OCI-LY7 (cell line): ENCODE measurements around the gene BLTP3B. TPM values are rescaled to one million over a fixed set of nuclear protein-coding genes. Genes with fewer than 3 reads are reported as not detected.

Experiments
- BruUV-seq: library from RNA; stranded (reverse); fragments of 400-500 nt; replicated peaks from 2 replicates; lab custom pipeline; 2021; lab: Mats Ljungman, UMichigan
- CTCF ChIA-PET: fragments of 300-600 bp; sonication (Branson Sonifier 250); formaldehyde crosslinking; loops from one replicate; lab custom pipeline; 2022; ENCODE audit warnings: antibody characterized with exemption; ENCODE audit not compliant: unreplicated experiment; lab: Charles Lee
- POLR2A ChIA-PET: fragments of 300-600 bp; sonication (Branson Sonifier 250); formaldehyde crosslinking; loops from one replicate; lab custom pipeline; 2022; ENCODE audit warnings: antibody characterized with exemption; lab: Charles Lee
- DNase-seq: peaks from one replicate; pipeline ENCODE4 v3.0.0-alpha.2; 2015; ENCODE audit warnings: low spot score
- H2AFZ ChIP-seq: fragments of 200-600 bp; sonication (generic), shearing (Covaris generic); 2 replicates; pipeline ENCODE4 v1.6.1; 2014; ENCODE audit warnings: mild to moderate bottlenecking, antibody characterized with exemption, low read length, moderate library complexity
- H3K27ac ChIP-seq: fragments of 200-600 bp; sonication (generic); 2 replicates; pipeline ENCODE4 v1.5.1; 2014; ENCODE audit warnings: mixed run types, low read depth, mild to moderate bottlenecking, moderate library complexity, low read length, inconsistent platforms; ENCODE audit not compliant: poor library complexity, severe bottlenecking
- H3K36me3 ChIP-seq: fragments of 200-600 bp; sonication (generic); 2 replicates; pipeline ENCODE4 v1.6.1; 2014; ENCODE audit warnings: mild to moderate bottlenecking, antibody characterized with exemption, low read length, moderate library complexity, mixed read lengths; ENCODE audit not compliant: insufficient read depth
- H3K4me1 ChIP-seq: fragments of 200-600 bp; sonication (generic); 2 replicates; pipeline ENCODE4 v1.5.1; 2014; ENCODE audit warnings: mild to moderate bottlenecking, low read length; ENCODE audit not compliant: insufficient read depth, poor library complexity, severe bottlenecking
- H3K4me2 ChIP-seq: fragments of 200-600 bp; sonication (generic); 2 replicates; pipeline ENCODE4 v1.6.1; 2014; ENCODE audit warnings: mild to moderate bottlenecking, low read length
- H3K4me3 ChIP-seq: fragments of 200-600 bp; sonication (generic); 2 replicates; pipeline ENCODE4 v1.5.1; 2014; ENCODE audit warnings: mild to moderate bottlenecking, low read depth, low read length; ENCODE audit not compliant: poor library complexity, severe bottlenecking
- H3K79me2 ChIP-seq: fragments of 200-600 bp; sonication (generic); 2 replicates; pipeline ENCODE4 v1.6.1; 2016; ENCODE audit warnings: low read depth, mild to moderate bottlenecking, low read length, moderate library complexity, mixed read lengths; ENCODE audit not compliant: insufficient read depth
- H3K9me2 ChIP-seq: fragments of 200-600 bp; sonication (generic); 2 replicates; pipeline ENCODE4 v1.6.1; 2016; ENCODE audit warnings: mild to moderate bottlenecking, low read length, mixed read lengths; ENCODE audit not compliant: insufficient read depth
- H3K9me3 ChIP-seq: fragments of 200-600 bp; sonication (generic); 2 replicates; pipeline ENCODE4 v1.6.1; 2014; ENCODE audit warnings: mild to moderate bottlenecking, mixed run types, low read length, mixed read lengths
- H4K20me1 ChIP-seq: fragments of 200-600 bp; sonication (generic); 2 replicates; pipeline ENCODE4 v1.6.1; 2014; ENCODE audit warnings: mild to moderate bottlenecking, antibody characterized with exemption, low read length, moderate library complexity, mixed read lengths; ENCODE audit not compliant: insufficient read depth
- CTCF ChIP-seq: fragments of 200-600 bp; sonication (generic); conservative IDR thresholded peaks from 2 replicates; pipeline ENCODE4 v1.5.1; 2014; ENCODE audit warnings: mild to moderate bottlenecking, antibody characterized with exemption, low read length, moderate library complexity, mixed read lengths
- EZH2phosphoT487 ChIP-seq: fragments of 200-600 bp; sonication (generic); IDR thresholded peaks from 2 replicates; pipeline ENCODE4 v1.6.1; 2018; ENCODE audit warnings: low read depth, borderline replicate concordance, mild to moderate bottlenecking, mixed run types, antibody characterized with exemption, low read length, moderate library complexity, mixed read lengths
- intact Hi-C: fragments of 100-400 bp; cut with micrococcal nuclease; formaldehyde crosslinking; loops from one replicate; pipeline ENCODE4 v1.10.0; 2022; ENCODE audit not compliant: unreplicated experiment
- total RNA-seq, 2 experiments: library from RNA; depleted of rRNA in 1 of 2; stranded (reverse); fragments of >200 nt in 1 of 2; shearing (Covaris generic) in 1 of 2; gene quantifications; 2 replicates each; pipeline ENCODE4 v1.2.3, GENCODE V29; 2014 to 2022

Gene BLTP3B
- total RNA-seq, 2 experiments from 2014 or later: 18.9 to 20.2 TPM

GRCh38 chr12:100187857-100188519 is 45.3 kb upstream of the BLTP3B start:
- Histone ChIP-seq H4K20me1 (no peaks in the 10 kb centered on the region), H3K9me2 (no peaks in the 10 kb centered on the region), H3K79me2 (no peaks in the 10 kb centered on the region), H3K27ac (no peak overlapping the region), H2AFZ (no peak overlapping the region), H3K4me2 (no peak overlapping the region), H3K4me3 (no peak overlapping the region), H3K4me1 (peaks cover 4% of the 10 kb centered on the region), H3K36me3 (peaks cover 62% of the 10 kb centered on the region), H3K9me3 (no peaks in the 10 kb centered on the region)
- no TSS peak for BruUV-seq
- DNase-seq: no peak
- ChIA-PET CTCF (no interaction called here), POLR2A (no interaction called here)
- TF ChIP-seq EZH2phosphoT487 (no peak), CTCF (no peak)
- intact Hi-C loops: no loop called here

GRCh38 chr12:100187068-100187467 is 44.4 kb upstream of the BLTP3B start:
- no peaks in the 10 kb centered on the region for H4K20me1 ChIP-seq
- H3K9me3 ChIP-seq: no peaks in the 10 kb centered on the region
- H3K4me2 ChIP-seq: no peak overlapping the region
- no TSS peak for BruUV-seq
- H2AFZ ChIP-seq: no peak overlapping the region
- no peaks in the 10 kb centered on the region for H3K79me2 ChIP-seq
- peaks cover 53% of the 10 kb centered on the region for H3K36me3 ChIP-seq
- no peak for DNase-seq
- no peak overlapping the region for H3K4me3 ChIP-seq
- no peak overlapping the region for H3K27ac ChIP-seq
- peaks cover 4% of the 10 kb centered on the region for H3K4me1 ChIP-seq
- TF ChIP-seq CTCF (no peak), EZH2phosphoT487 (no peak)
- POLR2A ChIA-PET: no interaction called here
- CTCF ChIA-PET: no interaction called here
- H3K9me2 ChIP-seq: no peaks in the 10 kb centered on the region
- intact Hi-C loops: no loop called here

GRCh38 chr12:100186071-100186470 is 43.4 kb upstream of the BLTP3B start:
- POLR2A ChIA-PET: no interaction called here

More at GRCh38 chr12:100186071-100186470, 43.4 kb upstream of the BLTP3B start:
- Histone ChIP-seq H3K27ac (no peak overlapping the region), H2AFZ (no peak overlapping the region), H3K79me2 (no peaks in the 10 kb centered on the region), H3K9me2 (no peaks in the 10 kb centered on the region), H4K20me1 (no peaks in the 10 kb centered on the region), H3K9me3 (no peaks in the 10 kb centered on the region), H3K4me2 (no peak overlapping the region), H3K4me1 (peaks cover 4% of the 10 kb centered on the region), H3K36me3 (peaks cover 48% of the 10 kb centered on the region), H3K4me3 (no peak overlapping the region)
- CTCF ChIA-PET: no interaction called here
- no TSS peak for BruUV-seq
- DNase-seq: no peak
- no peak for TF ChIP-seq CTCF
- TF ChIP-seq EZH2phosphoT487: no peak
- intact Hi-C loops: no loop called here
